ENCODE data around the gene SLC25A46.

- no peak for TF ChIP-seq POLR2AphosphoS5 (IDR thresholded peaks at IDR 0.05; ENCODE audit: low read depth, low read length)
- no peak for TF ChIP-seq TAF1 (IDR thresholded peaks at IDR 0.05; ENCODE audit: borderline replicate concordance, insufficient read depth, low read length)
Measured at GRCh38 chr5:110785356-110785755, 46.5 kb downstream of the SLC25A46 start.

All from PFSK-1 (cell line).